ENCODE results near the gene RAB10. TPM values are rescaled to one million over a fixed set of nuclear protein-coding genes. Genes with fewer than 3 reads are reported as not detected.
A peak's percentile ranks its signal among the peaks of the same experiment; 100 is the strongest.

RAB10 gene
- total and polyA plus RNA-seq, 2 of the 13 experiments (the other 11 are each of a cell fraction or from before 2014, with no cell fraction given), result 48.2 to 120 TPM

GRCh38 chr2:26033270-26033817 lies 540 bp upstream of the RAB10 start (continued):
- TF ChIP-seq ZBTB7A (CRISPR knock-in tag; IDR thresholded peaks at IDR 0.05) (peak; percentile 94), HDAC6 (IDR thresholded peaks at IDR 0.05; ENCODE audit: low read depth, low read length) (no peak), E2F1 (CRISPR knock-in tag; IDR thresholded peaks at IDR 0.05) (no peak), KLF12 (CRISPR knock-in tag; IDR thresholded peaks at IDR 0.05; ENCODE audit: borderline replicate concordance) (no peak), POLR2A (IDR thresholded peaks at IDR 0.05; ENCODE audit: insufficient read depth in 1 of 2, low read depth in 2 of 2, low read length in 2 of 2) (peak in 1 of 2 experiments; percentile 44; a peak in 2 of 4 replicates), ZNF530 (CRISPR knock-in tag; IDR thresholded peaks at IDR 0.05; ENCODE audit: low read depth) (no peak), ZNF225 (CRISPR knock-in tag; IDR thresholded peaks at IDR 0.05) (peak; percentile 30; the same call in 1 of the 2 replicates), AHR (CRISPR knock-in tag; IDR thresholded peaks at IDR 0.05) (no peak), NRL (CRISPR knock-in tag; IDR thresholded peaks at IDR 0.05; ENCODE audit: borderline replicate concordance) (no peak), SPEN (CRISPR knock-in tag; IDR thresholded peaks at IDR 0.05; ENCODE audit: low read depth) (0 out of 2 replicates have a peak, but pooled peaks have one; percentile 14), ZNF503 (CRISPR knock-in tag; IDR thresholded peaks at IDR 0.05) (0 out of 2 replicates have a peak, but pooled peaks have one; percentile 22), ZBTB43 (CRISPR knock-in tag; conservative IDR thresholded peaks at IDR 0.05) (no peak), MBD4 (IDR thresholded peaks at IDR 0.05; ENCODE audit: borderline replicate concordance, low read length) (no peak), SUZ12 (IDR thresholded peaks at IDR 0.05; ENCODE audit: low read depth, low read length) (no peak), AKNA (CRISPR knock-in tag; IDR thresholded peaks at IDR 0.05; ENCODE audit: borderline replicate concordance) (no peak), ZNF878 (CRISPR knock-in tag; IDR thresholded peaks at IDR 0.05) (no peak), ZNF746 (CRISPR knock-in tag; IDR thresholded peaks at IDR 0.05) (no peak), GATAD2A (CRISPR knock-in tag; IDR thresholded peaks at IDR 0.05) (peak; percentile 22; the same call in 1 of the 2 replicates), ZFP91 (CRISPR knock-in tag; IDR thresholded peaks at IDR 0.05; ENCODE audit: borderline replicate concordance) (no peak), NR2F6 (IDR thresholded peaks at IDR 0.05) (no peak), NR2F6 (CRISPR knock-in tag; IDR thresholded peaks at IDR 0.05) (no peak)

Measured in HepG2 (cell line).